GM12865 (cell line): ENCODE results near the gene TANGO6.

Experiments used
- DNase-seq: peaks from one replicate; pipeline ENCODE4 v3.0.0; 2010; ENCODE audit warnings: low read depth
- H3K4me3 ChIP-seq: 2 replicates; pipeline ENCODE4 v1.5.1; 2011; ENCODE audit warnings: mild to moderate bottlenecking, low read depth, low read length, control low read depth
- TF ChIP-seq, protein P1 (sequence below): IDR thresholded peaks from 2 replicates; pipeline ENCODE4 v1.5.1; 2011; ENCODE audit warnings: low read length, control low read depth, low read depth, inconsistent platforms; ENCODE audit not compliant: insufficient read depth; ENCODE audit errors: missing control alignments

TANGO6 gene

GRCh38 chr16:68884861-68885720 is 41.8 kb downstream of the TANGO6 start:
- no peak overlapping the region for H3K4me3 ChIP-seq
- TF ChIP-seq, protein P1, sequence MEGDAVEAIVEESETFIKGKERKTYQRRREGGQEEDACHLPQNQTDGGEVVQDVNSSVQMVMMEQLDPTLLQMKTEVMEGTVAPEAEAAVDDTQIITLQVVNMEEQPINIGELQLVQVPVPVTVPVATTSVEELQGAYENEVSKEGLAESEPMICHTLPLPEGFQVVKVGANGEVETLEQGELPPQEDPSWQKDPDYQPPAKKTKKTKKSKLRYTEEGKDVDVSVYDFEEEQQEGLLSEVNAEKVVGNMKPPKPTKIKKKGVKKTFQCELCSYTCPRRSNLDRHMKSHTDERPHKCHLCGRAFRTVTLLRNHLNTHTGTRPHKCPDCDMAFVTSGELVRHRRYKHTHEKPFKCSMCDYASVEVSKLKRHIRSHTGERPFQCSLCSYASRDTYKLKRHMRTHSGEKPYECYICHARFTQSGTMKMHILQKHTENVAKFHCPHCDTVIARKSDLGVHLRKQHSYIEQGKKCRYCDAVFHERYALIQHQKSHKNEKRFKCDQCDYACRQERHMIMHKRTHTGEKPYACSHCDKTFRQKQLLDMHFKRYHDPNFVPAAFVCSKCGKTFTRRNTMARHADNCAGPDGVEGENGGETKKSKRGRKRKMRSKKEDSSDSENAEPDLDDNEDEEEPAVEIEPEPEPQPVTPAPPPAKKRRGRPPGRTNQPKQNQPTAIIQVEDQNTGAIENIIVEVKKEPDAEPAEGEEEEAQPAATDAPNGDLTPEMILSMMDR = no peak
- DNase-seq = no peak

- no peak overlapping the region for H3K4me3 ChIP-seq
- no peak for DNase-seq
- TF ChIP-seq, protein P1 = no peak
These were observed 43.8 kb downstream of the TANGO6 start for GRCh38 chr16:68887107-68887506.

- no peak for DNase-seq
- H3K4me3 ChIP-seq = no peak overlapping the region
- TF ChIP-seq, protein P1 = no peak
These were observed 46.3 kb downstream of the TANGO6 start for GRCh38 chr16:68889508-68890150.

DNA sequence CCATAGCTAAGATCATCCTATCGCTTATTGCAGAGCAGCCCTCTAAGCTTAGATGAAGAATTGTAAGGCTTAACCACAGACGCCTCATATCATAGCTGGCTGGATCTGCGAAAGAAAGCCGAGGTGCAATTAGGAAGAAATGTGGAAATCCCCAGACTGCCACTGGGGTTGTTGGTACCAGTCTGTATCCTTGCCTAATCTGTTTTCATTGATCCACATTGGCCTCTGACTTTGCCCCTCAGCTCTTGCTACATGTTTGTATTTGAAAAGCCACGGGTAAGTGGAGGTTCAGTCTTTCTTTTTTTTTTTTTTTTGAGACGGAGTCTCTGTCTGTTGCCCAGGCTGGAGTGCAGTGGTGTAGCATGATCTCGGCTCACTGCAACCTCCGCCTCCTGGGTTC is 48.9 kb downstream of the TANGO6 start:
- no peak for DNase-seq
- H3K4me3 ChIP-seq = no peak overlapping the region
- TF ChIP-seq, protein P1 = no peak

DNA sequence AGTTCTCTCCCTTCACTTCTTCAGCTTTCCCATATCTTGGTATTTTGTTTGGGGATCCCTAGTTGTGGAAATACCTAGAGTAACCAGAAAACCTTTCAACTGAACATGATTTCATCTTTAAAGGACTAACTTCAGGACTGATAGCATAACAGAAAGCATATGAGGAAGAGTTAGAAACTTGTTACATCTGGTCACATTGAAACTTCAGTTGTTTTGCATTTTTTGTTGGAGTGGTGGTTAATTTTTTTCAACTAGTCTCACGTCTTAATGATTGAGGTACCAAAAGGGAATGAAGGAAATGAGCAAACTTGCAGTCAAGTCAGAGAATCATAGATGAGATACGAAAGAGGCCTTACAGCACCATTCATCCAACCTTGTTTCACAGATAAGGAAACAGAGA is 49.6 kb downstream of the TANGO6 start:
- TF ChIP-seq, protein P1 = no peak
- peak; percentile 30 for DNase-seq
- H3K4me3 ChIP-seq = no peak overlapping the region

GRCh38 chr16:68893710-68894705 is 50.7 kb downstream of the TANGO6 start:
- H3K4me3 ChIP-seq = no peak overlapping the region
- peak; percentile 7 for DNase-seq
- TF ChIP-seq, protein P1 = no peak
